Memory B cell (primary cell): ENCODE results near the gene NTM.

Experiments
- ATAC-seq: fragments of 150-1000 bp; cut with Tn5 transposase; 2 replicates; pipeline ENCODE4 v1.10.0; 2021; ENCODE audit warnings: low read depth, mild to moderate bottlenecking, moderate library complexity
- DNase-seq, 2 donors: peaks; one replicate each; pipeline ENCODE4 v3.0.0; 2022; ENCODE audit warnings: low spot score in 2 of 2
- H3K27ac Mint-ChIP-seq: one replicate; pipeline ENCODE4 v1.8.0; 2022; ENCODE audit warnings: mild to moderate bottlenecking, moderate library complexity, mixed read lengths
- H3K27me3 Mint-ChIP-seq: one replicate; pipeline ENCODE4 v1.8.0; 2022; ENCODE audit warnings: mixed read lengths
- H3K36me3 Mint-ChIP-seq: one replicate; pipeline ENCODE4 v1.8.0; 2022; ENCODE audit warnings: mild to moderate bottlenecking, mixed read lengths
- H3K4me1 Mint-ChIP-seq: one replicate; pipeline ENCODE4 v1.8.0; 2022; ENCODE audit warnings: mixed read lengths
- H3K4me3 Mint-ChIP-seq: one replicate; pipeline ENCODE4 v1.8.0; 2022; ENCODE audit warnings: mild to moderate bottlenecking, moderate library complexity, mixed read lengths
- H3K9me3 Mint-ChIP-seq: one replicate; pipeline ENCODE4 v1.8.0; 2022; ENCODE audit warnings: mixed read lengths

NTM gene

GRCh38 chr11:132222345-132222744 is 851.9 kb downstream of the NTM start:
- H3K27ac Mint-ChIP-seq = no peak overlapping the region
- H3K4me1 Mint-ChIP-seq = no peaks in the 10 kb centered on the region
- no peaks in the 10 kb centered on the region for H3K36me3 Mint-ChIP-seq
- peaks cover 7% of the 10 kb centered on the region for H3K9me3 Mint-ChIP-seq
- no peak for ATAC-seq
- H3K4me3 Mint-ChIP-seq = no peak overlapping the region
- DNase-seq = no peak
- H3K27me3 Mint-ChIP-seq = no peaks in the 10 kb centered on the region

- Mint-ChIP-seq H3K27ac (no peak overlapping the region), H3K4me3 (no peak overlapping the region), H3K27me3 (no peaks in the 10 kb centered on the region), H3K4me1 (no peaks in the 10 kb centered on the region), H3K9me3 (peaks cover 7% of the 10 kb centered on the region), H3K36me3 (no peaks in the 10 kb centered on the region)
- DNase-seq (no peak), ATAC-seq (no peak)
Observed at GRCh38 chr11:132226522-132226921, 856.1 kb downstream of the NTM start.

GRCh38 chr11:132228746-132229325 is 858.4 kb downstream of the NTM start:
- peaks cover 11% of the 10 kb centered on the region for H3K9me3 Mint-ChIP-seq
- DNase-seq (no peak), ATAC-seq (no peak)
- H3K27me3 Mint-ChIP-seq = no peaks in the 10 kb centered on the region
- H3K36me3 Mint-ChIP-seq = no peaks in the 10 kb centered on the region
- H3K27ac Mint-ChIP-seq = no peak overlapping the region
- H3K4me3 Mint-ChIP-seq = no peak overlapping the region
- H3K4me1 Mint-ChIP-seq = no peaks in the 10 kb centered on the region

- no peak for ATAC-seq
- Mint-ChIP-seq H3K36me3 (no peaks in the 10 kb centered on the region), H3K4me1 (no peaks in the 10 kb centered on the region), H3K4me3 (no peak overlapping the region), H3K27me3 (no peaks in the 10 kb centered on the region), H3K9me3 (peaks cover 12% of the 10 kb centered on the region), H3K27ac (no peak overlapping the region)
- DNase-seq = no peak
Observed at GRCh38 chr11:132231656-132232347, 861.4 kb downstream of the NTM start.

GRCh38 chr11:132234878-132235277 is 864.5 kb downstream of the NTM start:
- no peaks in the 10 kb centered on the region for H3K27me3 Mint-ChIP-seq
- H3K27ac Mint-ChIP-seq = no peak overlapping the region
- no peak for DNase-seq
- H3K4me1 Mint-ChIP-seq = no peaks in the 10 kb centered on the region
- H3K9me3 Mint-ChIP-seq = peaks cover 6% of the 10 kb centered on the region
- H3K4me3 Mint-ChIP-seq = no peak overlapping the region
- no peaks in the 10 kb centered on the region for H3K36me3 Mint-ChIP-seq
- no peak for ATAC-seq

GRCh38 chr11:132237781-132238180 is 867.4 kb downstream of the NTM start:
- Mint-ChIP-seq H3K9me3 (peaks cover 4% of the 10 kb centered on the region), H3K4me3 (no peak overlapping the region), H3K36me3 (no peaks in the 10 kb centered on the region), H3K27ac (no peak overlapping the region), H3K4me1 (no peaks in the 10 kb centered on the region), H3K27me3 (no peaks in the 10 kb centered on the region)
- ATAC-seq (no peak), DNase-seq (no peak)

- Mint-ChIP-seq H3K9me3 (peaks cover 3% of the 10 kb centered on the region), H3K27ac (no peak overlapping the region), H3K4me3 (no peak overlapping the region), H3K36me3 (no peaks in the 10 kb centered on the region), H3K27me3 (no peaks in the 10 kb centered on the region), H3K4me1 (no peaks in the 10 kb centered on the region)
- DNase-seq = no peak
- no peak for ATAC-seq
Observed at GRCh38 chr11:132238331-132238866, 868.0 kb downstream of the NTM start.

GRCh38 chr11:132240374-132240773 is 870.0 kb downstream of the NTM start:
- no peaks in the 10 kb centered on the region for H3K36me3 Mint-ChIP-seq
- peaks cover 3% of the 10 kb centered on the region for H3K9me3 Mint-ChIP-seq
- no peak overlapping the region for H3K4me3 Mint-ChIP-seq
- DNase-seq = no peak
- no peak overlapping the region for H3K27ac Mint-ChIP-seq
- no peaks in the 10 kb centered on the region for H3K27me3 Mint-ChIP-seq
- no peaks in the 10 kb centered on the region for H3K4me1 Mint-ChIP-seq
- ATAC-seq = no peak

GRCh38 chr11:132242632-132243031 is 872.2 kb downstream of the NTM start:
- Mint-ChIP-seq H3K27ac (no peak overlapping the region), H3K4me1 (no peaks in the 10 kb centered on the region), H3K9me3 (peaks cover 1% of the 10 kb centered on the region), H3K27me3 (no peaks in the 10 kb centered on the region), H3K4me3 (no peak overlapping the region), H3K36me3 (no peaks in the 10 kb centered on the region)
- DNase-seq (no peak), ATAC-seq (no peak)

GRCh38 chr11:132244846-132245245 is 874.4 kb downstream of the NTM start:
- Mint-ChIP-seq H3K27ac (no peak overlapping the region), H3K27me3 (no peaks in the 10 kb centered on the region)
- no peak for ATAC-seq

GRCh38 chr11:132245403-132246385 is 875.3 kb downstream of the NTM start:
- H3K27ac Mint-ChIP-seq = no peak overlapping the region
- H3K9me3 Mint-ChIP-seq = peaks cover 6% of the 10 kb centered on the region
- no peaks in the 10 kb centered on the region for H3K27me3 Mint-ChIP-seq
- DNase-seq = no peak
- no peaks in the 10 kb centered on the region for H3K36me3 Mint-ChIP-seq
- no peak for ATAC-seq
- H3K4me1 Mint-ChIP-seq = no peaks in the 10 kb centered on the region
- no peak overlapping the region for H3K4me3 Mint-ChIP-seq

More at GRCh38 chr11:132244846-132245245, 874.4 kb downstream of the NTM start:
- Mint-ChIP-seq H3K4me3 (no peak overlapping the region), H3K4me1 (no peaks in the 10 kb centered on the region), H3K9me3 (peaks cover 4% of the 10 kb centered on the region), H3K36me3 (no peaks in the 10 kb centered on the region)
- DNase-seq = no peak

- no peaks in the 10 kb centered on the region for H3K27me3 Mint-ChIP-seq
- no peaks in the 10 kb centered on the region for H3K4me1 Mint-ChIP-seq
- peaks cover 6% of the 10 kb centered on the region for H3K9me3 Mint-ChIP-seq
- H3K36me3 Mint-ChIP-seq = no peaks in the 10 kb centered on the region
- H3K4me3 Mint-ChIP-seq = no peak overlapping the region
- no peak for DNase-seq
- no peak overlapping the region for H3K27ac Mint-ChIP-seq
- no peak for ATAC-seq
Observed at GRCh38 chr11:132248580-132248979, 878.2 kb downstream of the NTM start.

GRCh38 chr11:132249256-132249655 is 878.8 kb downstream of the NTM start:
- Mint-ChIP-seq H3K27ac (no peak overlapping the region), H3K4me3 (no peak overlapping the region), H3K27me3 (no peaks in the 10 kb centered on the region), H3K36me3 (no peaks in the 10 kb centered on the region), H3K9me3 (peaks cover 6% of the 10 kb centered on the region), H3K4me1 (no peaks in the 10 kb centered on the region)
- DNase-seq = no peak
- ATAC-seq = no peak

GRCh38 chr11:132251061-132251460 is 880.6 kb downstream of the NTM start:
- H3K27ac Mint-ChIP-seq = no peak overlapping the region
- no peaks in the 10 kb centered on the region for H3K4me1 Mint-ChIP-seq
- no peaks in the 10 kb centered on the region for H3K27me3 Mint-ChIP-seq
- ATAC-seq (no peak), DNase-seq (no peak)
- H3K4me3 Mint-ChIP-seq = no peak overlapping the region
- H3K36me3 Mint-ChIP-seq = no peaks in the 10 kb centered on the region
- H3K9me3 Mint-ChIP-seq = peaks cover 6% of the 10 kb centered on the region
